COLO668 (cell line): Measurements from ENCODE around the gene RC3H1.
A peak's percentile ranks its signal among the peaks of the same experiment; 100 is the strongest.
"Not testable (repeated sequence)": the region's sequence is repeated elsewhere in the genome, so short reads cannot be mapped to it uniquely, and the experiment has no call there.

ENCODE experiments used
- DNase-seq: peaks from one replicate; lab custom pipeline; 2025; ENCODE audit not compliant: unreplicated experiment; lab: John Stamatoyannopoulos, UW

RC3H1 gene

DNA sequence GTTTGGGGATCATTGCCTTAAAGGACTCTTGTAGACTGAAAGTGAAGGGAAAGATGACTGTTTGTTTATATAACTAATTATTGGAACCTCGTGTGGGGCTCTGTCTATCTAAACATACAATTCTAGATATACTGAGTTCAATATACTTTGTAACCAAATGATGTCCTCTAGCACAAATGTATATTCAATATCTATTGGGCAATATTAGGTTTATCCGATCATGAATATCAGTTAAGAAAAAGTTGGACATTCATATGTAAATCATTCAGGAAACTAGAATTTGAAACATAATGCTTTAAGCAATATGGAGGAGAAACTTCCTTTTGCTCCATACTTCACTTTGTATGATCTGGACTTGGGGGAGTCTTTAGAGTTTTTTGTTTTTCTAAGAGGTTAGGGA is 8.9 kb upstream of the RC3H1 start:
- DNase-seq, result no peak

DNA sequence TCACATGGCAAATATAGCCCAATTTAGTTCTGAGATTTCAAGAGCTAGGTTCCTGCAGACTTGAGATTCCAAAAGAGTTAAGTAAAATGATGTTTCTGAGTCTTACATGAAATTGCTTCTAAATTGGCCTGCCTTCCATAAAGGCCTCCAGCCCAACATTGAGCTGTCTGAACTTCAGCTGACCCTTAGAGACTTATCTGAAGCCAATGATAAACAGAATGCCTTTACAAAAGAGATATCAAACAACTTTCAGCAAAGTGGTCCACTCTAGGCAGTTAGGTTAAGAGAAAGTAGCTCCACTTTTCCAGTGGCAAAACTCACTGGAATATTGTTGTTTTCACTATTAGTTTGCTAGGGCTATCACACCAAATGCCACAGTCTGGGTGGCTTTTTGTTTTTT is 6.3 kb upstream of the RC3H1 start:
- DNase-seq, result no peak

DNA sequence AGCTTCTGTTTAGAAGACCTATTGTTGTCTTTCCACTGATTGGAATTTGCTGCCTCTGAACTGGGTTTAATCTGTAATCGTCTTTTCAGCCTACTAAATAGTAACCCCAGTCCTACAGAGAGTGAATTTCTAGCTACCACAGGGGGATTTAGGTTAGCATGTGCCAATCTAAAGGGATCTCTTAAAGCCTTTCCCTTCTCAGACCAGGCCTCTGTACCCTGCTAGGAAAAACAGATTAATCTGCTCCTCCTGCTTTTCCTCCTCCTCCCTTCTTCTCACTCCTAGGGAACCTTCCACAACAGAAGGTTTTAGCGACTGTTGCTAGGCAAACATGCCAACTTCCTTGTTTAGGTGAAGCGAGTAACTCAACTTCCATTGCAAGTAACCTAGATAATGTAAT is 1.3 kb upstream of the RC3H1 start:
- DNase-seq, result peak; percentile 24

DNA sequence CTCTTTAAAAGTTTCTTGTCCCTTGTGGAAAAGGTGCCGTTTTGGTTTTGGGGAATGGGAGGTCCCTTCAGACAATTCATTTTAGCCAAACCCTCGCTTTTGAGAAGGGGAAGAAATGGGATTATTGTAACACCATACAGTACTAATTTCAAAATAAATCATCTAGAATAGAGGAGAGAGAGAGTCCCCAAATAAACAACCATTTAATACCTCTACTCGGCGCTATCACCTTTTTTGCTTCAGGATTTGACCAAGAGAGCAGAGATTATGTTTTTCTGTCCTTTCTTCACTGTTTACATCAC is 770 bp upstream of the RC3H1 start:
- no peak for DNase-seq

DNA sequence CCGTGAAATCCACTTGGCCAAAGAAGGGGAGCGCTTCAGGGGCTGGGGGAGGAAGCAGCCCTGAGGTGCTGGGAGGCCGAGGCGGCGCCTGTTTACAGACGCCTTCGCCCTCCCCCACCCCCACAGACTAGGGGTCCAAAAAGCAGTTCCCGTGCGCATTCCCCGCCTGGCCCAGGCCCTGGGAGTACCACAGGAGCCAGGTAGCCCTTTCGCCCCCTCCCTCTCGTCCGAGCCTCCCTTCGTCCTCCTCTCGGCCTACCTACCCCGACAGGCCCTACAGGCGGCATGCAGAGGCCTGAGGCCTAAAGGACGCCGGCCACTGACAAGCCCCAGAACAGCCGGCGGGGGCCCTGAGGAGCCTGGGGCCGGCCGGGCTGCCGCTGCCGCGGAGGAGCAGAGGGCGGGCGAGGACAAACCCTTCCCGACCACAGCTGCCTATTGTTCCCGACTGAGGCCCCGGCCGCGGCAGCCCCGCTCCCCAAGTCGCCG is 522 bp downstream of the RC3H1 start:
- peak; percentile 82 for DNase-seq

DNA sequence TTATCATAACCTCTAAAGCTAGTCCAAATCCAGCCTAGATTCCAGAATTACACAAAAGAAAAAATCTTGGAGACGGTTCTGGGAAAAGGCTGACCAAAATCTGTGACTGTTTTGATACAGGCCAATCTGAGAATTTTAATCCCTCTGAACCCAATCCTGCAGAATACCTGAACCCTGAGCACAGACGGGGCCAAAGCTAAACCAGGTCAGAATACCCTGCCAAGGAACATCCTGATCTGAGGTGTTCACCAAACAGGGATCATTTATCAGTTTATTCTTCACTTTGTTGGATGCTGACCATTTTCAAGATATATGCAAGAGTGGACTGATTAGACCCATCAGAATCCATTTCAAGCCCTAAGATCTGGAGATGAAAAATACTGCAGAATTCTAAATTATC is 3.6 kb downstream of the RC3H1 start:
- no peak for DNase-seq

DNA sequence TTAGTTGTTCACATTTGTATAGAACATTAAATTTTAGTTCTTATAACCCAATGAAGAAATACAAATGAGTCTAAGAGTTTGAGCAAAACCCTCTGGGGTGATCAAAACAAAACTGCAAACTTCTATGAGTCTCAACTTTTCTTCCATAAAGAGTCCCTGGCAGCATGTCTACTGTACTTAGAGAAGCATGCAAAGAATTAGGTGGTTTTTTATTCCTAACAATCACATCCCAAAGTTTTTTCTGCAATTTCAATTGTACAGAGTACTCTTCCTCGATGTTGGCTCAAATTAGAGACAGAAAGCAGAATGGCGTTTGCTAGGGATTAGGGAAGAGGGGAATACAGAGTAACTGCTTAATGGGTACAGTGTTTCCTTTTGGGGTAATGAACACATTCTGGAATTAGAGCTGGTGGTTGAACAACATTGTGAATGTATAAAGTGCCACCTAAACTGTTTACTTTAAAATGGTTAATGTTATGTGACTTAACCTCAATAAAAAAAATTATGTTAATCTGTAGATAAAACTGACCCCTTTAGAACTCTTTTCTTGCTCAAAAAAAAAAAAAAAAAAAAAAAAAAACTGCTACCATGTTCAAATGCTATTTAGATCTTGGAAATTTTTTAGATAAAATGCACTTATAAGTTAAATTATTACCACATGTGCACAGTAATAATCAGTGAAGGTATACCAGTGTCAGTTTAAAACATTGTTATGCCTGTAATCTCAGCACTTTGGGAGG is 4.8 kb downstream of the RC3H1 start:
- no peak for DNase-seq

DNA sequence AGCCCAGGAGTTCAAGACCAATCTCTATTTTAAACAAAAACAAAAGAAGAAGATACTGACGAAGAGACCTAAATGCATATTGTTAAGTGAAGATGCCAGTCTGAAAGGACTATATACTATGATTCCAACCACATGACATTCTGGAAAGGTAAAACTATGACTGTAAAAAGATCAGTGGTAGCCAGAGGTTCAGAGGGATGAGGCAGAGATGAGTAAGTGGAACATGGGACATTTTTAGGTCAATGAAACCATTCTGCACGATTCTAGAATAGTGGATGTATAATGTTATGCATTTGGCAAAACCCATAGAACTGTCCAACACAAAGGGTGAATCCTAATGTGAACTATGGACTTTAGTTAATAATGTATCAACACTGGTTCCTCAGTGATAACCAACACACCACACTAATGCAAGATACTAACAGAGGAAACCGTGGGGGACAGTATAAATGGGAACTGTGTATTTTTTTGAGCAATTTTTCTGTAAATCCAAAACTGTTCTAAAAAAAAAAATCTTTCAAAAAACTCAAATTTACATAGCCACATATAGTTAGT is 8.2 kb downstream of the RC3H1 start:
- no peak for DNase-seq

DNA sequence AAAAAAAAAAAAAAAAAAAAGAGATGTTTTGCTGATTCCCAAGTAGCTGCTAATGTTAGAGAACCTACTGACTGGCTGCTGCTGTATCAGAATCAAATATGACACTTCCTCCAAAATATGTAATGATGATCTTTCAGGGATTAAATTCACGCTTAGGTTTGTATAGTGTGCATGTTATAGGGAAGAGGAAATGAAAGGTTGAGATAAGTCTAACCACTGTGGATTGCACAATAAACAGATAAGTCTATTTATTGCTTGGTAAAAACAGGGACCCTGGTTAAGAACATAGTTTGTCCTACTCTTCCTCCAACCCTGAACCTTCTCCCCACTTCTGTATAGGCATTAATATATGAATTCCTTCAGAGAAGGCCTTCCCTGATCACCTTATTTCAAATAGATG is 13.2 kb downstream of the RC3H1 start:
- DNase-seq, result no peak

DNA sequence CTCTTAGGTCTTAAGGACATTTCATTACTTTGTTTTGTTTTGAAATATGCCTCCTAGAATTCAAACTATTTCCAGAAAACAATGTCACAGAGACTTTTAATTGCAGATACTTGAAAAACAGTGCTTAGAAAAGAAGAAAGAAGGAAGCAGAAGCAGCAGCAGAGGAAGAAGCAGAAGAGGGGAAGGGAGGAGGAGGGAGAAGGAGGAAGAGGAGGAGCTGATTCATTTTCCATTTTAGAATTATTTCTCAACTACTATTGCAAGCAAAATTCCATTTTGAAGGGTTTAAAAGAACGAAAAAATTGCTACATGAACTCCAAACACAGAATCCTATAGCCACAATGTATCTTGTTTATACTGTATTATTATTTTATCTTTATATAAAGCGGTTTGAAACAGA is 13.9 kb downstream of the RC3H1 start:
- no peak for DNase-seq

DNA sequence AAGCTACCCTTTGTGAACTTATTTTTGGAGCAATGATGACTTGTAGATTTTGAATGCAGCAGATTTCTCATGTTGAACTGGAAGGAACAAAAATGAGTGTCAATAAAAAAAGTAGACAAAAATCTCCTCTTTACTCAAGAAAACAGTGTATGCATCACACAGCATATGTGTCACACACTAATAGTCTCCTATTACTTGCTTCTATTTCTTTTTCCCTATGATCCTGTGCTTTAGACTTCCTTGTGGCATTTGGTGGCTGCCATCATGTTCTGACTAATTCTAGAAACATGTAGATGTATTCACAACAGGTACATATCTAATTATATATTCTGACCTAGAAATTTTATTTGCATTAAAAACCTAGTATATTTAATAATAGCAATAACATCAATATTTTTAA is 14.3 kb downstream of the RC3H1 start:
- DNase-seq, result no peak

DNA sequence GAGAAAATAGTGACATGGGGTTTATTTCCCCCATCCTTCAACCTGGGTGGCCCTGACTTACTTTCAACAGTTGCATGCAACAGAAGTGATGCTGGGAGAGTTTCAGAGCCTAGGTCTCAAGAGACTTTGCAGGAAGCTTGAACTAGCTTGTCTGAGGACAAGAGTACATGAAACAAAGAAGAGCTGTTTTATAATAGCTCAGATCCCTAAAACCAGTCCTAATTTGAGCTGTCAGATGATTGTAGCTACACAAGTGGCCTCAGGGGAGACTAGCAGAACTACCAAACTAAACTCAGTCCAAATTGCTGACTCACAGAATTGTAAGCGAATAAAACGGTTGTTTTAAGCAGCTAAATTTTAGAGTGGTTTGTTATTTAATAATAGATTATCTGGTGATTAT is 17.1 kb downstream of the RC3H1 start:
- no peak for DNase-seq

DNA sequence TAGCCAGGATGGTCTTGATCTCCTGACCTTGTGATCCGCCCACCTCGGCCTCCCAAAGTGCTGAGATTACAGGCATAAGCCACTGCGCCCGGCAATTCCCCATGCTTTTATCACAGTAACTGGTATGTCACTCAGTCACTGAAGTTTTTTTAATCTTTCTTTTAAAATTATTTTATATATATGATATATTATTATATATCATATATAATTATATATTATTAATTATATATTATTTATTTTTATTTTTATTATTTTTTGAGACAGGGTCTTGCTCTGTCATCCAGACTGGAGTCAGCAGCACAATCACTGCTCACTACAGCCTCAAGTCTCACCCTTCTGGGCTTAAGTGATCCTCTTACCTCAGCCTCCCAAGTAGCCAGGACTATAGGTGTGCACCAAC is 18.3 kb downstream of the RC3H1 start:
- DNase-seq, result no peak

DNA sequence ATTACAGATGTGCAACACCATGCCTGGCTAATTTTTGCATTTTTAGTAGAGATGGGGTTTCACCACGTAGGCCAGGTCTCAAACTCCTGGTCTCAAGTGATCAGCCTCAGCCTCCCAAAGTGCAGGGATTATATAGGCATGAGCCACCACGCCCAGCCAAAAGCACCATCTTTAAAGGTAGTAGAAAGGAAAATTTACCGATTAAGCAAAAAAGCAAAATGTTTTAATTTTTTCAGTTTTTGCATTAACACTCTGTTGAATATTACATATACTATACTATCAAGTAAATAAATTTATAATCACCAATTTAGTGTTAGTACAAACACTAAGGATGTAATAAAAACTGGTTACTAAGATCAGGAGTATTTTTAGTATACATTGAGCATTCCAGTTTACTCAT is 20.6 kb downstream of the RC3H1 start:
- DNase-seq, result no peak

DNA sequence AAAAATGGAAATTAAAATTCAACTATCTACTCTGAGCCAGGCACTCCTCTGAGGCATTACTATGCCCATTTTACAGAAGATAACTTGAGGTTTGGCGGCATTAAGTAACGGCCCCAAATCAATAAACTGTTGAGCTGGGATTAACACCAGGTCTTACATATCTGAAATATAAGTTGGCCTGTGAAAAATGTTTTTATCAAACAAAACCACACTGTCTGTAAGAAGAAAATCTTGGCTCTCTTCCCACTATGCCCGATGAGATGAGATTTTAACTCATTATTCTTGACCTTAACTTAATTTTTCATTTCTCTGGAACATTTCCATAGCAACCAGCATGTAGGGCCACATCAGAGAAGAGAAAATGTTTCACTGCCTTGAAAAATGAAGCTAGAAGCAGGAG is 21.8 kb downstream of the RC3H1 start:
- DNase-seq, result no peak

DNA sequence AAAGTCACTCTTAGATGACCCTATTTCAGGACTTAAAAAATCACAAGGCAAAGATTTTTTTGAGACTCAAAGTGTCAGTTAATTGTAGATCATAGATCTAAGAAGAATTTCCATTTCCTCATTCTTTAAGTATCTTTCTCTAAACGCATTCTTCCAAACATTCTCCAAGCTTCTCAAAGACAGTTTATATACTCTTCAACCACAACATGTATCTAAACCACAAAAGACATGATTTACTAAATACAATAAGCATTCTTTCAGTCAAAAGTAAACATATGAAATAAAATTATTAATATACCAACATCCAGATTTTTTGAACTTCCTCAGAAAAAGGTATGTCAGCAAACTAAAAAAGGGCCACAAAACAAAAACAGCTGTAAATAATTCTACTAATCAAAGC is 24.4 kb downstream of the RC3H1 start:
- DNase-seq, result no peak

DNA sequence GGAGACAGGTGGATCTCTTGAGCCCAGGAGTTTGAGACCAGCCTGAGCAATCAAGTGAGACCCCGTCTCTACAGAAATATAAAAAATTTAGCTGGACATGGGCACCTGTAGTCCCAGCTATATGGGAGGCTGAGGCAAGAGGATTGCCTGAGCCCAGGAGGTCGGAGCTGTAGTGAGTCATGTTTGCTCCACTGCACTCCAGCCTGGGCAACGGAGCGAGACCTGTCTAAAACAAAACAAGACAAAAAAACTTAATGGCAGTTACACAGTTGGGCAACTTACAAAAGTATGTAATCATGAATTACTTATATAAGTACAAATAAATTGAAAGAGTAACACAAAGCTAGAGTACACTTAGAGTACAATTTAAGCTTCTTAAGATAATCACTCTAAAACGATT is 25.2 kb downstream of the RC3H1 start:
- no peak for DNase-seq

DNA sequence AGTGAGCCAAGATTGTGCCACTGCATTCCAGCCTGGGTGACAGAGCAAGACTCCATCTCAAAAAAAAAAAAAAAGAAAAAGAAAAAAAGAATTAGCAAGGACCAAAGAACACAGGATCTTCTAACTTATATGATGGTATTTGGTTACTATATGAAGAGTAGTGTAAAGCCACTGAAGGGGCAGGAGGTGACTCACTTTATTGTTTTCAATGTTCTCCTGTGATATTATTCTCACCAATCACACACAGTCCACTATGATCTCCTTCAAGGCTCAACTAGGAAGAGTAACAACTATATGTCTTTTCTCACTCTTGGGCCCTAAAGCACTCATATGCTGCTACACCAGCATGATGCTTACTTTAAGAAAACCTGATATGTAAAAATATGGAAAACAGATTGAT is 26.7 kb downstream of the RC3H1 start:
- no peak for DNase-seq

DNA sequence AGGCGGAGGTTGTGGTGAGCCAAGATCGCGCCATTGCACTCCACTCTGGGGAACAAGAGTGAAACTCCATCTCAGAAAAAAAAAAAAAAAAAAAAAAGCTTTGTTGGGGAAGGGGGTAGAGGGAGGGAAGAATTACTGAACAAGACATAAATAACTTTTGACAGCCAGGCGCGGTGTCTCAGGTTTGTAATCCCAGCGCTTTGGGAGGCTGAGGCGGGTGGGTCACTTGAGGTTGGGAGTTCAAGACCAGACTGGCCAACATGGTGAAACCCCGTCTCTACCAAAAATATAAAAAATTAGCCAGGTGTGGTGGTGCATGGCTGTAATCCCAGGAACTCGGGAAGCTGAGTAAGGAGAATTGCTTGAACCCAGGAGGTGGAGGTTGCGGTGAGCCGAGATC is 28.2 kb downstream of the RC3H1 start:
- not testable (repeated sequence) for DNase-seq

DNA sequence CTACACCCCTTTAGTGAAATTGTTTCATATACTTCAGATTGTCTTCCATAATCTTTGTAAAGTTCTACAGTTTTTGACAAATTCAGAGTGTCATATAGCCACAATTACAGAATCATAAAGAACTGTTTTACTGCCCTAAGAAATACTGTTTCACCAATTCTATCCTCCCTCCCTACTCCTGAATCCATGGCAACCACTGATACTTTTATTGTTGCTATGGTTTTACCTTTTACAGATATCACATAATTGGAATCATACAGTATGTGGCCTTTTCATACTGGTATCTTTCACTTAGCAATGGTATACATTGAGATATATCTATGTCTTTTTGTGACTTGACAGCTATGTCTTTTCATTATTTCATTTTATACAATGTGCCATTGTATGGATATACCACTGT is 34.1 kb downstream of the RC3H1 start:
- no peak for DNase-seq

DNA sequence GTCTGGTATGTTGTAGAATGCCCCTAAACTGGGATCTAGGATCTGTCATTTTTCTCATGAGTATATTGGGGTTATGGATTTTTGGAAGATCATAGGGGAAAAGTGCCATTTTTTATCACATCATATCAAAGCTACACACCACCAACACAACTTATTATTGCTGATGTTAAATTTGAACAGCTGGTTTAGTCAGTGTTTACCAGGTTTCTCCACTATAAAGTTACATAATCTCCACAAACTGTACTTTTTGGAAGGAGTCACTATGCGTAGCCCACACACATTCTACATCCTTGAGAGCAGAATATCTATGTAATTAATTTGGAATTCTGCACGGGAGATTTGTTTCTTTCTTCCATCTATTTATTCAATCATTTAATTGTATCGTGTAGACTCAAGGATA is 35.2 kb downstream of the RC3H1 start:
- no peak for DNase-seq

DNA sequence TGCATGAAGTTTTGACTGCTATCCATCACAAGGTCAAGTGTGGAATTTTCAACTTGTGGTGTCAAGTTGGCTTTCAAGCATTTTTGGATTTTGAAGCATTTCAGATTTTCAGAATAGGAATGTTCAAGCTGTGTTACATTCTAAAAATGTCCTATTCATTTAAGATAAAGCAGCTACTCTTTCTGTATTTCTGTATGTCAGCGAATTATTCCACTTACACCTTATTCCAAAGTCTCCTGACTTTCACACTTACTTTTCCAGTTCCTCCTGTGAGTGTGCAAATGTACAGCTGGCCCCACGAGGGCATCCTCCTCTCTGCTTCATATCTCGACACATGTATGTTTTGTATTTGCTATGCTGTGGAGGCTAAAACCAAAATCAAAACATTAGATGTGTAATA is 51.9 kb downstream of the RC3H1 start:
- DNase-seq, result no peak

DNA sequence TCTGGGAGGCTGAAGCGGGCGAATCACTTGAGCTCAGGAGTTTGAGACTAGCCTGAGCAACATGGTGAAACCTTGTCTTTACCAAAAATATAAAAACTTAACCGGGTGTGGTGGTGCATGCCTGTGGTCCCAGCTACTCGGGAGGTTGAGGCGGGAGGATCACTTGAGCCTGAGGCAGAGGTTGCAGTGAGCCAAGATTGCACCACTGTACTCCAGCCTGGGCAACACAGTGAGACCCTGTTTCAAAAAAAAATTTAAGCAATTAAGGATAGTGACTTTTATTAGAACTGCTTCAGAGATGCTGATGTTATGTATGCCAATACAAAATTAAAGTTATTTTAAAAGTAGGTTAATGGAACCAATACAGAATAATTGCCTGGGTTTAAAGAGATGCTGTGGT is 56.3 kb downstream of the RC3H1 start:
- DNase-seq, result not testable (repeated sequence)
